ENCODE results near the gene RPL27.

The RPL27 gene

GRCh38 chr17:43040655-43041054, 42.4 kb downstream of the RPL27 start:
- intact Hi-C loops (cut with DNase I): no loop called here
- DNase-seq: no peak

GRCh38 chr17:43042025-43042628, 43.9 kb downstream of the RPL27 start:
- peak in 1 of 10 donors; percentile 27 for DNase-seq
- intact Hi-C loops (cut with DNase I): no loop called here

GRCh38 chr17:43043307-43043706, 45.1 kb downstream of the RPL27 start:
- no peak for DNase-seq
- intact Hi-C loops (cut with DNase I): no loop called here

- intact Hi-C loops (cut with DNase I): no loop called here
- no peak for DNase-seq
Measured at GRCh38 chr17:43044024-43044423, 45.8 kb downstream of the RPL27 start.

GRCh38 chr17:43051969-43052368, 53.8 kb downstream of the RPL27 start:
- no peak for DNase-seq
- intact Hi-C loops (cut with DNase I): no loop called here

All from posterior cingulate gyrus (tissue), 11 donors.